Left lobe of liver (tissue), 2 donors: ENCODE measurements around the gene CSTB. TPM values are rescaled to one million over a fixed set of nuclear protein-coding genes. Genes with fewer than 3 reads are reported as not detected.

Experiments used
- ATAC-seq: fragments of 200-7000 bp; cut with Tn5 transposase; one replicate; pipeline ENCODE4 v1.9.1; 2020; ENCODE audit warnings: mild to moderate bottlenecking, moderate library complexity
- DNase-seq: peaks from one replicate; pipeline ENCODE4 v3.0.0-alpha.2; 2020; ENCODE audit warnings: low spot score
- total RNA-seq: library from RNA; stranded (reverse); gene quantifications from one replicate; pipeline ENCODE4 v1.2.1, GENCODE V29; 2021
- donor health status: DM: no; HTN: no; CAD: no; lungs with moderate emphysema.
- donor health status: DM: no; HTN: yes; CAD: no.

The CSTB gene
- total RNA-seq, 1 donor from 2014 or later = 25.6 TPM

DNA sequence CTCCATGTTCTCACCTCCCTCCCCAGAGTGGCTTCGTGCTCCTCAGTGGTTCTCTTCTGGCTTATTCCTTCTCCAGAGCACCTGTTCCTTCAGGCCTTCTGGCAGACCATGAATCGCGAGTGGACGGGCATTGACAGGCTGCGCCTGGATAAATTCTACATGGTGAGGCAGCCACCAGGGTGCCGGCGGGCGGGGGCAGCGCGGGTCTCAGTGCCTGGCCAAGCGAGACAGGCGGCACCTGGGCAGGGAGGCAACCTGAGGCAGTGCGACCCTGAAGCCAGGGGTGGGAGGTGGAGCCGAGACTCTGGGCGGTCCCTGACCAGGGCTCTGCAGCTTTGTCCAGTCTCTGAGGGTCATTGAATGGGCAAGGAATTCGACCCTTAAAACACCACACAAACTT lies 17.1 kb upstream of the CSTB start:
- no peak for ATAC-seq
- no peak for DNase-seq

DNA sequence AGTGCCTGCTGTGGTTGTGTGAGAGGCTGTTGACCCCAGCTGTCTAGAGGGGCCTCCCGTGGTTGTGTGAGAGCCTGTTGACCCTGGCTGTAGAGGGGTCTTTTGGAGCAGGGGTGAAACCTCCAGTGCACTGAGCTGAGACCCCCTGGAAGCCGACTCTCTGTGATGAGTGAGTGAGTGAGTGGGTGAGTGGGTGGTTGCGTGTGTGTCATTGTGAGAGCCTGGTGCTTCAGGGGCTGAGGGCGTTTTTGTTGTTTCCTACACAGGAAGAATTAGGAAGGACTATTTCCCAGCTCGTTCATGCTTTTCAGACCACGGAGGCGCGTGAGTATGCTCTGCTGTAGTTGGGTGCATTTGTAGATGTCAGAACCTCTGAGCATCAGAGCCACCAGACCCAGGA lies 16.3 kb upstream of the CSTB start:
- ATAC-seq (no peak), DNase-seq (no peak)

DNA sequence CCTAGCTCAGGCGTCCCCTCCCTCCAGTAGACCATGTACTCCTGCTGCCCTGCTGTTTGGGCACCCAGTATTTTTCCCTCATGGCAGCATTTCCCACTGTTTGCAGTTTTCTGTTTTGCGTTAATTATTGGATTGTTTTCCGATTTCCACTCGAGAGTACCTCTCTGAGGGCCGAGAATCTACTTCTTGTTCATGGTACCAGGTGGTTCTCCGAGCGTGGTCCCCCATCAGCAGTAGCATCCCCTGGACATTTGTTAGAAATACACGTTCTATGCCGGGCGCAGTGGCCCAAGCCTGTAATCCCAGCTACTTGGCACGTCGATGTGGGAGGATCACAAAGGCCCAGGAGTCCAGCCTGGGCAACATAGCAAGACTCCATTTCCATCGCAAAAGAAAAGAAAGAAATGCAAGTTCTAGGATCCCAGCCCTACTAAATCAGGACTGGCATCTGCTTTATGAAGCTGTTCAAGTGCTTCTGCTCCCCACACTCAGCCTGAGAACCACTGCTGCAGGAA lies 14.0 kb upstream of the CSTB start:
- ATAC-seq (no peak), DNase-seq (no peak)

GRCh38 chr21:43789276-43790009 lies 13.3 kb upstream of the CSTB start, which contains the start of gene RRP1:
RRP1 (plus strand) TSS chr21:43789577; CDS start chr21:43789630, 53 bp downstream.
- DNase-seq = peak; percentile 92
- ATAC-seq = peak; percentile 95

DNA sequence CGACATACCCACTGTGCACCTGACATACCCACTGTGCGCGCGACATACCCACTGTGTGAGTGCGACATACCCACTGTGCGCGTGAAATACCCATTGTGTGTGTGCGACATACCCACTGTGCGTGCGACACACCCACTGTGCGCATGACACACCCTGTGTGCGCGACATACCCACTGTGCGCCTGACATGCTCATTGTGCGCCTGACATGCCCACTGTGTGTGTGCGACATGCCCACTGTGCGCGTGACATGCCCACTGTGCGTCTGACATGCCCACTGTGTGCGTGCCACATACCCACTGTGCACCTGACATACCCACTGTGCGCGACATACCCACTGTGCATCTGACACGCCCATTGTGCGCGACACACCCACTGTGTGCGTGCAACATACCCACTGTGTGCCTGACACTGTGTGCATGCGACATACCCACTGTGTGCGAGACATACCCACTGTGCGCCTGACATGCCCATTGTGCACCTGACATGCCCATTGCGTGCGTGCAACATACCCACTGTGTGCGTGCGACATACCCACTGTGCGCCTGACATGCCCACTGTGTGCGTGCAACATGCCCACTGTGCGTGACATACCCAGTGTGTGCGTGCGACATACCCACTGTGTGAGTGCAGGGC lies 10.8 kb upstream of the CSTB start:
- DNase-seq = no peak

DNA sequence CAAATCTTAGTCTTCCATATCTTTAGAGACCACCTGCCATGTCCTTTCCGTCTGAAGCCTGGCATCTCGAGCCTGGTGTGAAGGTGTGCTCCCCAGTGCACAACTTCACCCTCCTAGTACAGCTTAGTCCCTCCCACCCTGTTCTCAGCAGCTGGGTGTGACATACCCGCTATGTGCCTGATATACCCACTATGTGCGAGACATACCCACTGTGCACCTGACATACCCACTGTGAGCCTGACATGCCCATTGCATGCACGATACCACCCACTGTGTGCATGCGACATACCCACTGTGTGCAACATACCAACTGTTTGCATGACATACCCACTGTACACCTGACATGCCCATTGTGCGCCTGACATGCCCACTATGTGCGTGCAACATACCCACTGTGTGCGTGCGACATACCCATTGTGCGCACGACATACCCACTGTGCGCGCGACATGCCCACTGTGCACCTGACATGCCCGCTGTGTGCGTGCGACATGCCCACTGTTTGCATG lies 10.2 kb upstream of the CSTB start:
- no peak for DNase-seq
- ATAC-seq = no peak

More for the DNA sequence above, 10.8 kb upstream of the CSTB start:
- ATAC-seq = no peak

DNA sequence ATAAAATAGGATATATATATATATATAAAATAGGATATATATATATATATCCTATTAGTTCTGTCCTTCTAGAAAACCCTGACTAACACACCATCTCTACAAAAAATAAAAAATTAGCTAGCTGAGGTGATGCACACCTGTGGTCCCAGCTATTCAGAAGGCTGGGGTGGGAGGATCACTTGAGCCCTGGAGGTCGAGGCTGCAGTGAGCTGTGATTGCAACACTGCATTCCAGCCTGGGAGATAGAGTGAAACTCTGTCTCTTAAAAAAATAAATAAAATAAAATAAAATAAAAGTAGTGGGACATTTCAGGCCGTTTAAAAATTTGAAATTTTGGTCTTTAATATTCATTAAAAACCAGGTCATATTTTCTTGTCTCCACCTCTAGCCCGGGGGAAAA lies 9.0 kb upstream of the CSTB start:
- ATAC-seq (no peak), DNase-seq (no peak)

DNA sequence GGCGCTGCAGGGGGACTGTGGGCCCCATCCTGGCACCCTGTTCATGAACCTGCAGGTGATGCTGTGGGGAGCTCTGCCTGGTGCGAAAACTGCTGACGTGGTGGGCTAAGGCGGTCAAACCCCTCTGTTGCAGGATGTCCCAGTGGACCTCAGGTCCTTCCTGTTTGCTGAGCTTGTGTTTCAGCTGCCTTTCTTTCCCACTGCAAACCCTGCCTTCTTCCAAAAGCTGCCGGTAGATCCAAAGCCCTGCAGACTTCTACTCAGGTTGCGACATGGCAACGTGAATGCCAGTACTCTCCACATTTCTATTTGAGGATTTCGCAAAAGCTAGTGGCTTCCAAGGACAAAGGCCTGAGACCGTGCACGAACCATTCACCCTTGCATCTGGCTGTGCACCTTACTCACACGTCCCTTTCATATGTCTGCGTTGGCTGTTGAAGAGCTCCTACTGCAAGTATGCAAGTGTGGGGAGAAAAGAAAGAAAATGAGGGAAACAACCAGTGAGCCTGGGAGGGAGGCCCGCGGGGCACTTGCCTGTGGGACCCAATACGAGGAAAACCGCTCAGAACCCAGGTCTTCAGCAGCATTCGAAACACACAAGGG lies 7.1 kb upstream of the CSTB start:
- DNase-seq (peak; percentile 93), ATAC-seq (peak; percentile 83)

- DNase-seq (no peak), ATAC-seq (peak; percentile 10)
Observed at GRCh38 chr21:43782431-43783097, 6.5 kb upstream of the CSTB start.

DNA sequence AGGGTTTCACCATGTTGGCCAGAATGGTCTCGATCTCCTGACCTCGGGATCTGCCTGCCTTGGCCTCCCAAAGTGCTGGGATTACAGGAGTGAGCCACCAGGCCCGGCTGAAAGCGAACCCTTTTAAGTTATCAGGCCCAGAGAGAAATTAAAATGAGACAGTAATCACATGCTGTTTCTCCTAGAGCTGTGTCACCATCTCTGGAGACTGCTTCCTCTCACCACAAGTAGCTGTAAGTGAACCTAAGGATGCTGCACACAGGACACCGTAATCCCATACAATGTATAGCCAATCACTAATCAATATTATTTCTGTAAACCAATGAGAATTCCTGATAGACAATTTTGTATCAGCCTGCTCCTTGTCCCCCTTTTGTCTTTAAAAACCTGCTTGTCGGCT lies 5.7 kb upstream of the CSTB start:
- ATAC-seq = no peak
- no peak for DNase-seq

DNA sequence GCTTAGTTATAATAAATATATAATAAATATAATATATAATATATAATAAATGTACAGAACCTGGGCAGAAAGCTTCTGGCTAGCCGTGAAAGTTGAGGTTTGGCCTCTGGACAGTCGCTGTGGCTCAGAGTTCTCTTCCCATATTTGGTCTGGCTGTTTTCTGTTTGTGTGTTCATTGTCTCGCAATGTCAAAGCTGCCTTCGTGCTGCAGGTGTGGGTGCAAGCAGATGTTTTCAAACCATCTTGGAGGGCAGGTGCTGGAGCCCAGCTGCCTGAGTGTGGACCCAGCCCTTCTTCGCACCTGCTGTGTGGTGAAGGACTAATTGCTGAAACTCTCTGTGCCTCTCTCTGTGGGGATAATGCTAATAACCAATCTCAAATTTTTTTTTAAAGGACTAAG lies 3.6 kb upstream of the CSTB start:
- no peak for DNase-seq
- ATAC-seq = no peak

DNA sequence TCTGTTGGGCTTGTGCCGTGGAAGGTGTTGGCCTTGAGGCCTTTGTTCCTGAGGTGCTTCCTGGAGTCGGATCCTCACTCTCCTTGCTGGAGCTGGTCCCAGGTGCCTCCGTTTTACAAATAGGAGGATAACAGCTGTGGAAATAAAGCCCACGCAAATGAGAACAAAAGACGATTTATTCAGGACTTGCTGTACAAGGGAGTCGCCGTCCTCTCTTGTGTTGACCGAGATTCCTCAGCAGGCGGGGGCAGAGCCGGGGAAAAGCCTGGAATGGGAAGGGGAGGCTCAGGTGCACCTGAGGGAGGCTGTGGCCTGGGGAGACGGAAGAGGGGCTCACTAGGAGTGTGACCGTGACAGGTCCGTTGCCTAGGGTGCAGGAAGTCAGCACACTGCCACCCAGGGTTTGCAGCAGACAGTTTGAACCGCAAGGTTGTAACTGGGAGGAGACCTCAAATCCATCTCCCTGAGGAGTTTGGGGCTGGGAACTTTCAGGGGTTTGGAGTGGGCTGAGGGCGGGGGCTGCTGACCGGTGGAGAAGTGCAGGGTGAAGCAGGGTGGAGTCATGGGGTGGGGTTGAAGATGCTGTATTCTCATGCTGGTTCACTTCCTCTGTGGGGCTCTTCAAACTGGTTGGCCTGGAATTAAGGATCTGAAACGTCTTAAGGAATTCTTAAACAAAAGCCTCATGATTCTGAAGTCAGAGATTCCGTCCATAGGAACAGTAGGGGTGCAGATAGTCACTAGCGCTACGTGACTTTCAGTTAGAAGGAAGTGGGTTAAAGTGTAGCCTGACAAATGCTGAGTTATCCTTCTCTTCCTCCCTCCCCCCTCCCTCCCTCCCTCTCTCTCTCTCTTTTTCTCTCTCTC lies 2.6 kb upstream of the CSTB start:
- DNase-seq (no peak), ATAC-seq (no peak)

DNA sequence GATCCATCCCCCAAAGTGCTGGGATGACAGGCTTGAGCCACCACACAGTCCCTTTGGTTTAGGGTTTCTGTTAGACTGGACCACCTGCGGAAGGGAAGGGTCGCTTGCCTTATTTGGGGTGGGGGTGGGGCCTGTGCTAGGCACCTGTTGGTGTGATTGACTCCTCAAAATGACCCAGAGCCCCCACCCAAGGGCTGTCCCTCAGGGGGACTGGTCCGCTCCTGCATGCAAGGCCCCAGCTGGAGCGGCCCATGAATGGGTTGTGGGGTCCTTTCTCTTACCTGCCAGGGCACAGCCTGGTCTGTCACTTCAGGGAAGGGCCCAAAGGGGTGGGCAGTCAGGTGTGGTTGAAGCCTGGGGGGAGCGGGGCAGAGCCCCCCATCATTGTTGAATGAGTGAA lies 1.8 kb upstream of the CSTB start:
- no peak for ATAC-seq
- DNase-seq = no peak

GRCh38 chr21:43775190-43775589 lies 918 bp downstream of the CSTB start:
- ATAC-seq = no peak
- no peak for DNase-seq

- ATAC-seq = no peak
- no peak for DNase-seq
Observed at GRCh38 chr21:43774163-43774562, 1.9 kb downstream of the CSTB start.

GRCh38 chr21:43772425-43772821 lies 3.7 kb downstream of the CSTB start:
- DNase-seq (no peak), ATAC-seq (no peak)

DNA sequence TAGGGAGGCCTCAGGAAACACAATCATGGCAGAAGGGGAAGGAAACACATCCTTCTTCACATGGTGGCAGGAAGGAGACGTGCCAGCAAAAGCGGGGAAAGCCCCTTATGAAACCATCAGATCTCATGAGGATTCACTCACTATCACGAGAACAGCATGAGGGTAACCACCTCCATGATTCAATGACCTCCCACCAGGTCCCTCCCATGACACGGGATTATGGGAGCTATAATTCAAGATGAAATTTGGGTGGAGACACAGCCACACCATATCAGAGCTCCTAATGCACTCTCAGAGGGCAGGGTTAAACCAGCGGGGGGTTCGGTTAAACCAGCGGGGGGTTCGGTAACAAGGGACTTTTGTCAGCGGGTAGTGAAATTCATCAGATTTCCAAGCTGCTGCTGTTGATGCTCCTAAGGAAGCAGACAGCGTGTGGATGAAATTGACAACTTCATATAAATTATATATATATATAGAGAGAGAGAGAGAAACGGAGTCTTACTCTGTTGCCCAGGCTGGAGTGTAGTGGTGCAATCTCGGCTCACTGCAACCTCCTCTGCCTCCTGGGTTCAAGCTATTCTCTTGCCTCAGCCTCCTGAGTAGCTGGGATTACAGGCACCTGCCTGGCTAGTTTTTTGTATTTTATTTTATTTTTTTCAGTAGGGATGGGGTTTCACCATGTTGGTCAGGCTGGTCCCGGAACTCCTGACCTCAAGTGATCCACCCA lies 4.2 kb downstream of the CSTB start:
- ATAC-seq = no peak
- DNase-seq = no peak

DNA sequence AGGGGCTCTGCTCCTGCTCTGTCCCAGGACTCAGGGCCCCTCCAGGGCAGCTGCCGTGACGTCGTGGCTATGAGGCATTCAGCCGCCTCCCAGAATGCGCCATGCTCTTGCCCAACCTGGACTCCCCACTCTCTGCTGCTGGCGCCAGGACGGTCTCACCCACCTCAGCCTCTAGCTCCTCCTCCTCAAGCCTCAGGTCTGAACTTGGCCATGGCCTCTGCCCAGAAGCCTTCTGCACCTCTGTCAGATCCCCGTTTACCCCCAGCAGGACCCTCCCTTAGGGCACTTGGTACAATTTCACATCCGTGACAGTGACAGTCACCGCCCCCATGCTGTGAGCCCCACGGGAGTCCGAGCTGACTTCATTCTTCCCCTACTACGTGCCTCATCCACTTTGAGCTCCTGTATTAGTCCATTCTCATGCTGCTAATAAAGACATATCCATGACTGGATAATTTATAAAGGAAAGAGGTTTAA lies 4.9 kb downstream of the CSTB start:
- DNase-seq (no peak), ATAC-seq (no peak)

DNA sequence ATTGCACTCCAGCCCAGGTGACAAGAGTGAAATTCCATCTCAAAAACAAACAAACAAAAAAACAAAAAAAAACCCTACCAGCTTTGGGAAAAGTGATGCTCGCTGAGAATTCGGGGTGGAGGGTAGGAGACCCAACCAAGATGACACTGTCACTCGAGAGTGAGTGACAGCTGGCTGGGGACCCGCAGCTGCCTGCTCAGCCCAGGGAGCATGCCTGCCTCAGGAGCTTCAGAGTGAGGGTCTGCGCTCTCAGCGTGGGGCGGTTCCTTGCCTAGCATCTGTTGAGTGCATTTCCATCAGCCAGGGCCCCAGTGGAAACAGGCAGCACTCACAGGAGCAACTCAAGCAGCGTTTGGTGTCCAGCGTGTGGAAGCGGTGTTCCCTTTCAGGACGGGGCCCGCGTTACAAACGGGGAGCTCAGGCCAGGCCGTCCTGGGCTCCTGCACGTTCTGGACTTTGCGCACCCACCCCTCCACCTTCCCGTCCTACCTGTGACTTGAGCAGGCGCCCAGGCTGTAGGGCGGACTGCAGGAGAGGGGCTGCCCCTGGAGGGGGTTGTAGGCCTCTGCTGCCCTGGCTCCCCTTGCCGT lies 5.9 kb downstream of the CSTB start:
- ATAC-seq (no peak), DNase-seq (no peak)
